Spleen (tissue), 7 donors: ENCODE results near the gene C19orf73.

Source experiments
- POLR2A ChIP-seq, 3 donors: fragments of 450-650 bp; IDR thresholded peaks; one replicate each; pipeline ENCODE4 v1.5.1; 2017; ENCODE audit warnings: antibody characterized with exemption in 3 of 3, mild to moderate bottlenecking in 1 of 3
- TF ChIP-seq, protein P1 (sequence below), 11 experiments: fragments of 200-600 bp in 7 of 11; fragments of 450-650 bp in 4 of 11; sonication (generic) in 4 of 11; IDR thresholded peaks in 8 of 11; conservative IDR thresholded peaks in 3 of 11; 1 replicate in 7 of 11; 2 replicates in 4 of 11; pipeline versions ENCODE4 v1.4.0 to v1.8.0; 2016 to 2021; ENCODE audit warnings: antibody characterized with exemption in 11 of 11, inconsistent platforms in 4 of 11, mild to moderate bottlenecking in 1 of 11
- donor health status: DM: no; HTN: no; CAD: no; lungs with moderate emphysema.
- donor health status: DM: no; HTN: no; CAD: no.
- donor health status: DM: no; HTN: no; CAD: no.

DNA sequence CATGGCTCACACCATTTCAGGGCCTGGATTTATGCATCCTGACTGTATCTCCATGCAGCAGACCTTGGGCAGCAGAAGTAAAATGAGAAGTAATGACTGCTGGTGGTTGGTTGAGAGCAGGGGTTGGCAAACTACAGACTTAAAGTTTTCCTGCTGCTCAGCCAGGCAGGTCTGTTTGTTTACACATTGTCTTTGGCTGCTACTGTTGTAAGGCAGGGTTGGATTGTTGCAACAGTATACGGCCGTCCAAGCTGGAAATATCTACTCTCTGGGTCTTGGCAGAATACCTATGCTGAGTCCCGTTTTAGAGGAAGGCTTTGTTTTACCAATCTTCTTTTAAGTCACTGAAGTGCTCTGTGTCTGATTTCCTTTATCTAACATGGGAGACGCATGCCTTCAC lies 20.1 kb downstream of the C19orf73 start:
- TF ChIP-seq, protein P1, sequence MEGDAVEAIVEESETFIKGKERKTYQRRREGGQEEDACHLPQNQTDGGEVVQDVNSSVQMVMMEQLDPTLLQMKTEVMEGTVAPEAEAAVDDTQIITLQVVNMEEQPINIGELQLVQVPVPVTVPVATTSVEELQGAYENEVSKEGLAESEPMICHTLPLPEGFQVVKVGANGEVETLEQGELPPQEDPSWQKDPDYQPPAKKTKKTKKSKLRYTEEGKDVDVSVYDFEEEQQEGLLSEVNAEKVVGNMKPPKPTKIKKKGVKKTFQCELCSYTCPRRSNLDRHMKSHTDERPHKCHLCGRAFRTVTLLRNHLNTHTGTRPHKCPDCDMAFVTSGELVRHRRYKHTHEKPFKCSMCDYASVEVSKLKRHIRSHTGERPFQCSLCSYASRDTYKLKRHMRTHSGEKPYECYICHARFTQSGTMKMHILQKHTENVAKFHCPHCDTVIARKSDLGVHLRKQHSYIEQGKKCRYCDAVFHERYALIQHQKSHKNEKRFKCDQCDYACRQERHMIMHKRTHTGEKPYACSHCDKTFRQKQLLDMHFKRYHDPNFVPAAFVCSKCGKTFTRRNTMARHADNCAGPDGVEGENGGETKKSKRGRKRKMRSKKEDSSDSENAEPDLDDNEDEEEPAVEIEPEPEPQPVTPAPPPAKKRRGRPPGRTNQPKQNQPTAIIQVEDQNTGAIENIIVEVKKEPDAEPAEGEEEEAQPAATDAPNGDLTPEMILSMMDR (IDR thresholded peaks at IDR 0.05 in 8 of 11, conservative IDR thresholded peaks at IDR 0.05 in 3 of 11), result no peak
- no peak for TF ChIP-seq POLR2A (IDR thresholded peaks at IDR 0.05)
